GM19351 (cell line): ENCODE results near the gene KRTAP16-1.

ENCODE experiments used
- ATAC-seq: cut with Tn5 transposase; IDR thresholded peaks from one replicate; pipeline ENCODE4 v1.9.1; 2021; ENCODE audit warnings: mild to moderate bottlenecking, moderate library complexity; ENCODE audit not compliant: unreplicated experiment

The KRTAP16-1 gene

GRCh38 chr17:41331606-41332005, 22.5 kb upstream of the KRTAP16-1 start:
- ATAC-seq = no peak

GRCh38 chr17:41329279-41329948, 20.3 kb upstream of the KRTAP16-1 start:
- ATAC-seq = no peak

GRCh38 chr17:41328207-41328606, 19.1 kb upstream of the KRTAP16-1 start:
- ATAC-seq = no peak

GRCh38 chr17:41327411-41328120, 18.5 kb upstream of the KRTAP16-1 start:
- ATAC-seq = no peak

DNA sequence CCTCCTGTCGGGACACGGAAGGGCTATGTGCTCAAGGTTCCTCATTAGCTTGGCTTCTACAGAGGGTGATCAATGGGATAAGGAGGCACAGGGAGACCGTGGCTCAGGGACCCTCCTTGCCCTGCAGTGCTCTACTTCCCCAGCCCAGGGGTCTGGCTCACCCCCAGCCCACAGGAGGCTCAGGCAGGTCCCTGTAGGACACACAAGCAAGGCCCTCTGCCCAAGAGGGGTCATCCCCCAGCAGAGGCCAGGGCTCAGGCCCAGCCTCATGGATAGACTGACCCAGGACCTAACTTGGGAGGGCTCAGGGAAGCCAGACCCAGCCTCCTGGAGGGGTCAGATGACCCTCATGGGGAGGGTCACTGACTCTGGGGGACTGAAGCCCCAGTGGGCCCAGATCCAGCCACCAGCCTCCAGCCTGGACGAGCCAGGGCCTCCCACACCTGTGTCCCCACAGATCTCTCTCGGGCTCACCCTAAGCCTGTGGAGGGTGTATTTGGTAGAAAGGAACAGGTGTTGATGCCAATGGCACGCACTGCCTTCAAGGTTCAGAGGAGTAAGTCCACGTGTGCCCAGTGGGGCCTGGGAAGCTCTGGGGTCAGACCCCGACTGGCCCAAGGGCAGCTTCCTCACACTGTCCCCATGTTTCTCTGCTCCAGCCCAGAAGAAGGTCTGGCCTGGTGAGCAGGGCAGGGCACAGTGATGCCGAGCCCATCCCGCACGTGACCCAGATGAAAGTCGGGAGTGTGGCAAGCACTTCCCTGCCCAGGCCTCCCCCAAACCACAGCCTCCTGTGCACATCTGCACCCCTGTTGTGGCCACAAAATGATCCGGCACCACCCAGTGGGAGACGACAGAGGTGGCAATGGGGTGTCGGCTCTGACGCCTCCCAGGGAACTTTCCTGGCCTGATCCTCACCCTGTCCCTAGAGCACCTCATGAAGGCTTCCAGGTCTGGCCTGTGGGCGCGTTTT, 17.4 kb upstream of the KRTAP16-1 start:
- no peak for ATAC-seq

GRCh38 chr17:41325611-41326010, 16.5 kb upstream of the KRTAP16-1 start:
- ATAC-seq = no peak

- no peak for ATAC-seq
Measured at GRCh38 chr17:41325126-41325525, 16.0 kb upstream of the KRTAP16-1 start.

- no peak for ATAC-seq
Measured at GRCh38 chr17:41324180-41325075, 15.3 kb upstream of the KRTAP16-1 start.

- no peak for ATAC-seq
Measured at GRCh38 chr17:41322903-41323895, 14.1 kb upstream of the KRTAP16-1 start.

DNA sequence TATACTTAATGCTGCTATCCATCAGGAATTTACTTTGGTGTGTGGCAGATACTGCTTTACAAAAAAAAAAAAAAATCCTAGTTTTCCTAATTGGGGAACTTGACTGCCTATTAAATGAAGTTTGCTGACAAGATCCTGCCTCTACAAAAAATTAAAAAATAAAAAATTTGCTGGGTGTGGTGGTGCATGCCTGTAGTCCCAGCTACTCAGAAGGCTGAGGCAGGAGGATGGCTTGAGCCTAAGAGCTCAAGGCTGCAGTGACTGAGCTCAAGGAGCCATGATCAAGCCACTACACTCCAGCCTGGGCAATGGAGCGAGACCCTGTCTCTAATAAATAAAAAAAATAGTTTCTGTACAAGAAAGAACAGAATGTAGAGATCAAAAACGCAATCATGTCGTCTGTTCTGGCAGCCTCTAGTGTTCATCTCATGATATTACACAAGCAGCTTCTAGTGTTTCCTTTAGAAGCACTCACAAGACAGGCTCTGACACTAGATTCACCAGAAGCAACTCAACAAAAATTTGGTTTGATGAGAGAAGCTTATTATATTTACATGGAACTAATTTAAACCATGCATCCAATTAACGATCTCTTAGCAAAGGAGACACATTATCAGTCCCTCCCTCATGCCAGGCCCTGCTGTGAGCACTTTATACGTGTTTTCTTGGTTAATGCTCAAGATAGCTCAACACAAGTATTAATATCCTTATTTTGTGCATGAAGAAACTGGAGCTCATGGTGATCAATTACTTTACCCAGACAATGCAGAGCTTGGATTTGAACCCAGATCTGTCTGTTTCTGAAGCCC, 13.2 kb upstream of the KRTAP16-1 start:
- ATAC-seq = no peak

- ATAC-seq = no peak
Measured at GRCh38 chr17:41318231-41318630, 9.1 kb upstream of the KRTAP16-1 start.

DNA sequence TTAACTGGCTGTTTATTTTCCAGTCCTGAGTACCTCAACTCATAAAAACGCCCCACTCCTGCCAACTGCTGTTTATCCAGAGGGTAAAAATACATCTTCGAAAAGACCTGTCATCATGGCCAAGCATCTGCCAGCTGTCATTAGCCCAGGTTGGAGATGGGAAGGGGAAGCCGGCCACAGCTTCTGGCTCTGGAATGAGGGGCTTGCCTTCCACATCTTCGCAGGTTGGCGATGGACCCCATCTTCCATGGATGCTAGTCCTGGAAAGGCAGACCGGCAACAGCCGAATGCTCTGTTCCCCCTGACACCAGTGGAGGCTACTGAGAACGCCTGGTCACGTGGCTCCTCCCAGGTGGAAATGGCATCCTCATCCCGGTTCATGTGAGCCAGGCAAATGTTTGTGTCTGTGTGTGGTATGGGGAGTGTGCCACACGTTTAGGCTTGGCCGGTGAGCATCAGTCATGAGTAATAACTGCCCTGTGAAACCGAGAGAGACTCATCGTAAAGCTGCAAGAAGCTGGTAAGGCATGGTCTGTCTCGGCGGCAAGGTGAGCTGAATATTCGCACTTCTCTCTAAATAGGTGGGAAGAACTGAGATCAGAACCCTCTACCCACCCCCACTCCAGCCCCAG, 6.8 kb upstream of the KRTAP16-1 start:
- no peak for ATAC-seq

- no peak for ATAC-seq
Measured at GRCh38 chr17:41315204-41315794, 6.2 kb upstream of the KRTAP16-1 start, which contains the start of gene KRTAP17-1. KRTAP17-1 (minus strand) TSS chr17:41315710; CDS start chr17:41315650, 60 bp downstream.

GRCh38 chr17:41311111-41311510, 2.0 kb upstream of the KRTAP16-1 start:
- no peak for ATAC-seq

GRCh38 chr17:41308251-41308917, 725 bp downstream of the KRTAP16-1 start:
- no peak for ATAC-seq

GRCh38 chr17:41307647-41308046, 1.5 kb downstream of the KRTAP16-1 start:
- no peak for ATAC-seq

GRCh38 chr17:41304091-41304490, 5.0 kb downstream of the KRTAP16-1 start:
- no peak for ATAC-seq
